ENCODE results near the gene CHRNA3.

CHRNA3 gene

DNA sequence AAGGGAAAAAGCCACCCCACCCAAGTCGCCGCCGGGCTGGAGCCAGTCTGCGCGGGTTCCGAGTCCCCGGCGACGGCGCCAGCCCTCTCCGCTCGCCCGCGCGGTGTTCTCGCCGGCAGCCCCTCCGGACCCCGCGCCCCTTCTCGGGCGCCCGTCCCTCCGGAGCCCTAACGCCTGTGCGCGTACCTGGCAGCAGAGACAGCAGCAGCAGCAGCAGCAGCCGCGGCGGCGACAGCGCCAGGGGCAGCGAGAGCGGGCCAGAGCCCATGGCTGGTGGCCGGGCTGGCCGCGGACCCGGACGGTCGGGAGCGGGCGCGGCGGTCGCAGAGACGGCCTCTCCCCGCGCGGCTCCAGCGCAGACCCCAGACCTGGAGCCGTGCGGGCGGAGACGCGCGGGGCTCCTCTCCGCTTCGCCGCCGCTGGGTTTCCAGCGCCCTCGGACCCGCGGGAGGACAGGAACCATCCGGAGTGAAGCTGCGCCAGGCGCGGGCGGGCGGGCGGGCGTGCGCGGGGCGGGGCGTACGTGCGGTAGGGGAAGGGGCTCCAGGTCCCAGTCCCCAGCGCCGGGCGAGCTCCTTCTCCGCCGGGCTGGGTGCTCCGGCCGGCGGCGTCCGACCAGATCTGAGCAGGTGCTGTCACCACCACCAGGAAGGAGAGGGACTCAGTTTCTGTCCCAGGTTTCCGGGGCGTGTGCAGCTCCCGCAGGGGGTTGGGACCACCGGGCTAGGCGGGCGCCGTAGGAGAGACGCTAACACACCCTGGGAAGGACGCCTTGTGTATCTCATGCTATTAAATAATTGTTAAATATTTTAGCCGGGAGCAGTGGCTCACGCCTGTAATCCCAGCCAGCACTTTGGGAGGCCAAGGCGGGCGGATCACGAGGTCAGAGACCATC, at the start of gene CHRNA3:
TSS of gene CHRNA3 (minus strand) at position 470 of the 895 bp plus-strand sequence. CDS start at position 268, 202 bp downstream.
- DNase-seq (ENCODE audit: low read depth): no peak

DNA sequence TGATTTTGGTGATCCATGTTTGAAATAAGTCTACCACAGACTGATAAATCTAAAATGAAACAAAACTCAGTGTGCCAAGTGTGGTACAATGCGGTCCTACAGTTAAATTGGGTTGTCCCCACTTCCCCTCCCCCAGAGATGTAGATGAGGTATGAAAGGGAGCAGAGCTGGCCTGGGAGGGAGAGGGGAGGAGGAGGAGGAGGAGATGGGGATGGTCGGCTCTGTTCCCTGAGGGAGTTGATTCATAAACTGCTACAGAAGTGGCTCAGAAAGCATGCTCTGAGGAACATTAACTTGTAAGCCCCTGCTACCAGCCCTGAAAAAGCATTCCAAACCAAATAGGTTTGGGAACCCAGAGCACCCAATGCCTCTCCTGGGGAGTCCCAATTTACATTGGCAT, 48.2 kb upstream of the CHRNA3 start:
- no peak for DNase-seq (ENCODE audit: low read depth)

GRCh38 chr15:78667578-78668236, 46.9 kb upstream of the CHRNA3 start:
- no peak for DNase-seq (ENCODE audit: low read depth)

GRCh38 chr15:78666010-78666409, 45.2 kb upstream of the CHRNA3 start:
- DNase-seq (ENCODE audit: low read depth): no peak

- DNase-seq (ENCODE audit: low read depth): no peak
These were observed 42.9 kb upstream of the CHRNA3 start for GRCh38 chr15:78663703-78664102.

DNA sequence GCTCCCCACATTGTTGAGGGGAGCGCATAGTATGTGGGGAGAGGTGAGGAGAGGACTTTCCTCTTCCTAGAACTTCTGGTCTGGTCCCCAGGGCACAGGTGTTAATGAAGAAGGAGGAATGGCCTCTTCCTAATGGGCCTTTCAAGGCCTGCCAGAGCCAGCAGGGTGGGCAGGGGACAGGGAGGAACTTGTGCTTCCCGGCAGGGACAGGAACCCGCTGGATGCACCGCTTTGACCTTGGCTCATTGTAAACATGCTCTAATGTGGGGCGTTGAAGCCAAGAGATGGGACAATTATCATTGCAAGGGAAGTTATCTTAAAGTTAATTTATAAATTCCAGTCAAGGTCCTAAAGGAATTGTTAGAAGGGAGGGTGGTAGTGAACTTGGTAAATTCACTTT, 41.2 kb upstream of the CHRNA3 start:
- DNase-seq (ENCODE audit: low read depth): no peak

GRCh38 chr15:78661001-78661400, 40.2 kb upstream of the CHRNA3 start:
- DNase-seq (ENCODE audit: low read depth): no peak

GRCh38 chr15:78660584-78660983, 39.8 kb upstream of the CHRNA3 start:
- no peak for DNase-seq (ENCODE audit: low read depth)

DNA sequence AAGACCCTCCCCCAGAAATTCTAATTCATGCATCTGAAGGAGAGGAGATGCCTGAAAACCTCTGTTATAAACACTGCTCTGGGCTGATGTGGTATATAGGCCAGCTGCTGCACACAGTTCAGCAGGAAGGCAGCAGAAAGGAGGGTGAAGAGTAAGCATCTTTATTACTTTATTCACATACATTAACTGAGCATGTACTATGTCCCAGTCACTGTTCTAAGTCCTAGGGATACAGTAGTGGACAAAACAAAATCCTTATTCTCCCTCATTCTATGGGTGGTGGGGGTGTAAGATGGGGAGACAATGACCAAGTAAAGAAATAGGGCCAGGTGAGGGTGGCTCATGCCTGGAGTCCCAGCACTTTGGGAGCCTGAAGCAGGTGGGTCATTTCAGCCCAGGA, 38.0 kb upstream of the CHRNA3 start:
- no peak for DNase-seq (ENCODE audit: low read depth)

DNA sequence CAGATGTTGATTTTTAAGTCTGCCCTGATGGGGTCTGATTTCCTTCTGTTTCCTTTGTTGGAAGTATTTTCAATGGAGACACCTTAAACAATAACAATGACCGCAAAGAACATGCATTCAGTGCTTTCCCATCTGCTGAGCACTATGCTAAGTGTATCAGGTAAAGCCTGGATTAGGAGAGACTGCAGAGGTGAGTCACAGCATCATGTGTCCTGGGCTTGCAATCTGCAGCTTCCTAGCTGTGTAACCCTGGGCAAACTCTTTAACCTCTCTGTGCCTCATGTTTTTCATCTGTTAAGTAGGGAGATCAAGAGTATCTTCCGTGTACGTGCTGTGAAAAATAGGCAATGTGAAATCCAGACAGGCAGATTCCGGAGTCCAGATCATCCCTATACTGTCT, 33.5 kb upstream of the CHRNA3 start:
- no peak for DNase-seq (ENCODE audit: low read depth)

DNA sequence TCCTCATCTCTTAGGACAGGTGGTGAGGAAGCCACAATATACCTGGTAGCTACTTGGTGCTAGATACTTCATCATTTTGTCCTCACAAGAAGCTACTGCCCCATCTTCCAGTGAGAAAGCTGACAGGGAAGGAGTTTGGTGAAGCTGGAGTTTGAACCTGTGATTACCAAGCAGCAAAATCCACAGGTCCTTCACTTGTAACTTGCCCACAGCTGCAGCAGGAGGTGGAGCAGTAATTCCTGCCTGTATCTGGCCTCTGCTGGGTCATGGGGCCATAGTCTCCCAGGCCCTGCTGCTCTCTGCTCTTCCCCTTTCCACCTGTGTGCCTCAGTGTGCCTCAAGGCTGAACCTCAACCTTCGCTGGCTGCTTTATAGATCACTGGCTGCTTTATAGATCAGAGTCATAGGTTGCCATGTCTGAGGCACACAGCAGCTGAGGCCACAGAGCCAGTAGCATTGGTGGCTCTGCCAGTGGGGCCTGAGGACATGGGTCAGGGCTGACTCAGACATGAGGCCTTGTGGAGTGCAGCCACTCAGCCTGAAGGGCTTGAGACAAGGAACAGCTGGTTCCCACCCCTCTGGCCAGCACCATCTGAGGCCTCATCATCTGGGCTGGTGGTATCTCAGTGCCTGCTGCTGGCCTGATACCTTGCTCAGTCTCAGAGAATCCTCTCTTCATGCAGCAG, 31.3 kb upstream of the CHRNA3 start:
- DNase-seq (ENCODE audit: low read depth): no peak

GRCh38 chr15:78651007-78651406, 30.2 kb upstream of the CHRNA3 start:
- DNase-seq (ENCODE audit: low read depth): no peak

DNA sequence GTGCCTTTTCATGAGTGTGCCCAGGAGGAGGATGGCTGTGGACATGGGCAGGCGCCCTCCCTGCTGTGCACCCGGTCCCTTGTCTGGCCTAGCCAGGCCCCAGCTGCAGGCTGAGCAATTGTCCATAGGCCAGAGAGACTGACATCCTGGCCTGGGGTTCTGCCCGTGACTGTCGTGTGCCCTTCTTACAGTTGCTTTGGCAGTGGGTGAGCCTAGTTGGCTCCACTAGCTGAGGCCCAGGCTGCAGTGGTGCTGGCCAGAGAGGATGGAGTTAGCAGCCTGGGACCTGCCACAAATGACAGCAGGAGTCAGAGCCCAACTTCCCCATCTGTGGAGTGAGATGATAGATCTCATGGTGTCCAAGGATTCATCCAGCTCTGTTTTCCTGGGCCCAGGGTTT, 29.2 kb upstream of the CHRNA3 start:
- no peak for DNase-seq (ENCODE audit: low read depth)

- DNase-seq (ENCODE audit: low read depth): no peak
These were observed 24.2 kb upstream of the CHRNA3 start for GRCh38 chr15:78645009-78645408.

DNA sequence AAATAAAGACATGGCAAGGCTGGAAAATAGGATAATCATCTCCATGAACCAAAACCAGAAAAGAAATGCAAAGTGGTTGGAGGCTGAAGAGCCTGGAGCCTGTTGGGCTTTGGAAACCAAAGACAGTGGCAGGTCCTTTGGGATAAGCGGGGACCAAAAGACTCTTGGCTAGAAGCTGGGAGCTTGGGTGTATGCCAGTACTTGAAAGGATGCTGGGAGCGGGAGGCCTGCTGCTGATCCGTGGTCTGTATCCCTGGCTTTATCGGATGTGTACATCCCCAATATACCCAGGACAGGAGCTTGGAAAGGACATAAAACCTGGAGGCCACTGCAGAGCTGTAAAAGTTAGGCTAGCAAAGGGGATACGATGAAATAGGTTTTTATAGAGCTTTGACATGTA, 21.5 kb upstream of the CHRNA3 start:
- DNase-seq (ENCODE audit: low read depth): no peak

- DNase-seq (ENCODE audit: low read depth): no peak
These were observed 21.0 kb upstream of the CHRNA3 start for GRCh38 chr15:78641749-78642275.

DNA sequence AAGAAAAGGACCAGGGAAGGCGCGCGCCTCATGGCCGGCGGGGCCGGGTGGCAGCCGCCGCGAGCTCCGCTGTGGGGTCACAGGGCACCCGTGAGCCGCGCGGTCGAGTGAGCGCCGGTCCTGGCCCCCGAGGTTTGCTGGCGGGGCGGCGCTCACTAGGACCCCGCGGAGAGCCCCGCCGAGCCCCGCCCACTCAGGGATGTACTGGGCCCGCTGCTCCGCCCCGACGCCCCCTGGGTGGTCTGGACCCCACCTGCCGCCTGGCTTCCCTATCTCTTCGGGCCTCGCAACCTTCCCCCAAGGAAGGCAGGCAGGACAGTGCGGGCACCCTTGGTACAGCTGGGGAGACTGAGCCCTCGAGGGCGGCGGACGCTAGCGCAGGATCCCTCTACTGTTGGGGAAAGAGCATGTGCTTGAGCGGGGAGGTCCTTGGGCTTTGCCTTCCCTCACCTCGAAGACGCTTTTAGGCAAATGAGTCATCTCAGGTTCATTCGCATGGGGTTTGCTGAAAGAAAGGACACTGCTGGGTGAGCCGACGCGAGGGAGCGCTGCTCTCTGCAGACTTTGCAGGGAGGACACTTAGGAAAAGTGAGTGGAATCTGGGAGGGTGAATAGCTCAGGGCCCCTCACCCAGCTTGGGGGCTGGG, 20.4 kb upstream of the CHRNA3 start, which contains the start of gene CHRNB4:
TSS of gene CHRNB4 (minus strand) at position 109 of the 647 bp plus-strand sequence. CDS start at position 32, 77 bp downstream.
- DNase-seq (ENCODE audit: low read depth): no peak

- DNase-seq (ENCODE audit: low read depth): no peak
These were observed 19.8 kb upstream of the CHRNA3 start for GRCh38 chr15:78640527-78641101.

- no peak for DNase-seq (ENCODE audit: low read depth)
These were observed 18.0 kb upstream of the CHRNA3 start for GRCh38 chr15:78638658-78639314.

DNA sequence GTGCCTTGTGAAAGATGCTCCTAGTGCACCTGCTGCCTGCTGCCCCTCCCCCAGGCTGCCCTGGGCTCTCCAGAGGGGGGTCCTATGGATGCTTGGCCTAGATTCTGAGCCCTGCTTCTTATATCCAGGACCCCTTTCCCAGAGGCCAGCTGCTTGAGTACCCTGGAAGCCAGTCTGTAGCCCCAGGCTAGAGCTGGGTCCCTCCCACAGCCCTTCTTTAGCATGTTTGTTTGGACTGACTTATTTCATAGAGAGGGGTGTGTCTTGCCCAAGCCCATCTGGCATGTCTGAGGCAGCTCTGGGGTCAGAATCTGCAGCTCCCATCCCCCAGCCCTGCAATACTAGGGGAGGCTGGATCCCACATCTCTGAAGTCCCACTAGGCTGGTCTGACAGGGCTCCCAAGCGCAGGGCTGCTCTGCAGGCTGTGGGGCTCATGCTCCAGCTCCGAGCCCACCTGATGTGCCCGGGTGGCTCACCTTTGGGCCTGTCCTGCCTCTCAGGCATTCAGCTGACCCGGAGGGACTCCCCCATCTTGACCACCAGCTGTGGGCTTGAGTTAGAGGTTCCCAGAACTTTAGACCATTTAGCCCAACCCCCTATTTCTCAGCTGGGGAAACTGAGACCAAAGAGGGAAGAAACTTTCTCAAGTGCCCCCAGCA, 17.1 kb upstream of the CHRNA3 start:
- no peak for DNase-seq (ENCODE audit: low read depth)
